ENCODE measurements around the gene DNAI2. TPM values are rescaled to one million over a fixed set of nuclear protein-coding genes. Genes with fewer than 3 reads are reported as not detected.
"Not testable (repeated sequence)": the region's sequence is repeated elsewhere in the genome, so short reads cannot be mapped to it uniquely, and the experiment has no call there.

Gene DNAI2
- total RNA-seq, 1 donor from 2014 or later: not detected

DNA sequence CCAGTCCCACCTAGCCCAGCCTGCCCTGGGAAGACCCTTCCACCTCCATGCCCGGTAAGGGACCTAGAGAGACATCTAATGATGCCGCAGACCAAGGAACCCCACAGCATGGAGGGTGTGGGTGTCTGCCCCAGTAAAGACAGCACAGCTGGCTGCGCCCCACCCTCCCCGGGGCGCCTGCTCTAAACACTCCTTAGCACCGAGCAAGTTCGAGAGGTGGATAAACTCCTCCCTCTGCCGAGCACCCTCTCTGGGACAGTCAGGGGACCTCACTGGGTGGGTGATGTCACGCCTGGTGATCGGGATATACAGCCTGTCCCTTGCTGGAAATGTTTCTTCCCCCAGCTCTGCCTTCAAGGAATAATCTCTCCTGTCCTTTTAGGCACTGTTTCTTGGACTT, 16.7 kb upstream of the DNAI2 start:
- no peaks in the 10 kb centered on the region for H3K36me3 Mint-ChIP-seq (ENCODE audit: unreplicated experiment)
- peaks cover 13% of the 10 kb centered on the region for H3K4me1 Mint-ChIP-seq (ENCODE audit: low read depth, unreplicated experiment)
- peaks cover 4% of the 10 kb centered on the region for H3K27me3 Mint-ChIP-seq (ENCODE audit: unreplicated experiment)
- no peak for TF ChIP-seq CTCF (IDR thresholded peaks at IDR 0.05; ENCODE audit: partially characterized antibody, unreplicated experiment)
- peaks cover 1% of the 10 kb centered on the region for H3K9me3 Mint-ChIP-seq (ENCODE audit: unreplicated experiment)
- no peak overlapping the region for H3K27ac Mint-ChIP-seq (ENCODE audit: unreplicated experiment)
- DNase-seq: no peak
- H3K4me3 Mint-ChIP-seq (ENCODE audit: unreplicated experiment): no peak overlapping the region

- peaks cover 5% of the 10 kb centered on the region for H3K27me3 Mint-ChIP-seq (ENCODE audit: unreplicated experiment)
- H3K4me3 Mint-ChIP-seq (ENCODE audit: unreplicated experiment): peak overlapping the region; percentile 15
These were observed 14.1 kb upstream of the DNAI2 start for GRCh38 chr17:74259667-74260524.

GRCh38 chr17:74260525-74260850, 13.5 kb upstream of the DNAI2 start:
- H3K4me3 Mint-ChIP-seq (ENCODE audit: unreplicated experiment): no peak overlapping the region
- DNase-seq: no peak
- no peaks in the 10 kb centered on the region for H3K36me3 Mint-ChIP-seq (ENCODE audit: unreplicated experiment)
- peaks cover 5% of the 10 kb centered on the region for H3K27me3 Mint-ChIP-seq (ENCODE audit: unreplicated experiment)
- H3K27ac Mint-ChIP-seq (ENCODE audit: unreplicated experiment): no peak overlapping the region
- H3K4me1 Mint-ChIP-seq (ENCODE audit: low read depth, unreplicated experiment): peaks cover 17% of the 10 kb centered on the region
- H3K9me3 Mint-ChIP-seq (ENCODE audit: unreplicated experiment): no peaks in the 10 kb centered on the region
- TF ChIP-seq CTCF (IDR thresholded peaks at IDR 0.05; ENCODE audit: partially characterized antibody, unreplicated experiment): no peak

More at GRCh38 chr17:74259667-74260524, 14.1 kb upstream of the DNAI2 start:
- Mint-ChIP-seq H3K9me3 (ENCODE audit: unreplicated experiment) (no peaks in the 10 kb centered on the region), H3K27ac (ENCODE audit: unreplicated experiment) (peak overlapping the region; percentile 84), H3K4me1 (ENCODE audit: low read depth, unreplicated experiment) (peaks cover 17% of the 10 kb centered on the region), H3K36me3 (ENCODE audit: unreplicated experiment) (no peaks in the 10 kb centered on the region)
- no peak for TF ChIP-seq CTCF (IDR thresholded peaks at IDR 0.05; ENCODE audit: partially characterized antibody, unreplicated experiment)
- peak; percentile 44 for DNase-seq

DNA sequence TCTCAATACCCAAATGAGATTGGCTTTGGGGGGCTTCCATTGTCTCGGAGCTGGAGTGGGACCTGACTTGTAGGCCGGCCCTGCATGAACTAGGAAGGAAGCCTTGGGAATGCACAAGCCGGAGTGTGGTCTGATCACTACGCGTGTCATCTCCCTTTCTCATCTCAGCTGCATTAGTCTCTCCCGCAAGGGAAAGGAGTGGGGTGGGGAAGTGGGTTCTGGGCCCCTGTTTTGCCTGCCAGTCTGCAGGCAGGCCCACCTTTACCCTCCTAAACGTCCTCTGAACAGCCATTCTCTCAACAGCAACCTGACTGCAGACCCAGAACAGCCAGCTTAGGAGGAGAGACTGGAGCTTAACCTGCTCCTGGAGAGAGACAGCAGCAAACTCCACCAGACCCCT, 11.4 kb upstream of the DNAI2 start:
- Mint-ChIP-seq H3K27ac (ENCODE audit: unreplicated experiment) (no peak overlapping the region), H3K9me3 (ENCODE audit: unreplicated experiment) (no peaks in the 10 kb centered on the region), H3K36me3 (ENCODE audit: unreplicated experiment) (no peaks in the 10 kb centered on the region), H3K4me1 (ENCODE audit: low read depth, unreplicated experiment) (peaks cover 17% of the 10 kb centered on the region), H3K27me3 (ENCODE audit: unreplicated experiment) (peaks cover 5% of the 10 kb centered on the region), H3K4me3 (ENCODE audit: unreplicated experiment) (no peak overlapping the region)
- DNase-seq: no peak
- no peak for TF ChIP-seq CTCF (IDR thresholded peaks at IDR 0.05; ENCODE audit: partially characterized antibody, unreplicated experiment)

DNA sequence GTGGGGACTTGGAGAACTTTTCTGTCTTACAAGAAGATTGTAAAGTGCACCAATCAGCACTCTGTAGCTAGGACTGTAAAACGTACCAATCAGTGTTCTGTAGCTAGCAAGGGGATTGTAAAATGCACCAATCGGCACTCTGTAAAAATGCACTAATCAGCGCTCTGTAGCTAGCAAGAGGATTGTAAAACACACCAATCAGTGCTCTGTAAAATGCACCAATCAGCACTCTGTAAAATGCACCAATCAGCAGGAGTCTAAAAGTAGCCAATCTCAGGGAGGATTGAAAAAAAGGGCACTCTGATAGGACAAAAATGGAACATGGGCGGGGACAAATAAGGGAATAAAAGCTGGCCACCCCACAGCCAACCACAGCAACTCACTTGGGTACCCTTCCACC, 7.0 kb upstream of the DNAI2 start:
- DNase-seq; H3K4me1 Mint-ChIP-seq (ENCODE audit: low read depth, unreplicated experiment); H3K27ac Mint-ChIP-seq (ENCODE audit: unreplicated experiment); H3K36me3 Mint-ChIP-seq (ENCODE audit: unreplicated experiment); H3K9me3 Mint-ChIP-seq (ENCODE audit: unreplicated experiment); H3K4me3 Mint-ChIP-seq (ENCODE audit: unreplicated experiment); H3K27me3 Mint-ChIP-seq (ENCODE audit: unreplicated experiment): not testable (repeated sequence)

Measured in glutamatergic neuron (in vitro differentiated cells).